Karpas-422 (cell line): ENCODE results near the gene SUPT6H. TPM values are rescaled to one million over a fixed set of nuclear protein-coding genes. Genes with fewer than 3 reads are reported as not detected.
"Not testable (repeated sequence)": the region's sequence is repeated elsewhere in the genome, so short reads cannot be mapped to it uniquely, and the experiment has no call there.

ENCODE experiments used
- DNase-seq: peaks from one replicate; pipeline ENCODE4 v3.0.0-alpha.2; 2015
- H2AFZ ChIP-seq: fragments of 200-600 bp; sonication (generic); 2 replicates; pipeline ENCODE4 v1.6.1; 2014; ENCODE audit warnings: antibody characterized with exemption, low read length, mixed read lengths
- H3K27ac ChIP-seq: fragments of 200-600 bp; sonication (generic); 2 replicates; pipeline ENCODE4 v1.5.1; 2014; ENCODE audit warnings: mild to moderate bottlenecking, low read length, moderate library complexity
- H3K27me3 ChIP-seq: fragments of 200-600 bp; sonication (generic); 2 replicates; pipeline ENCODE4 v1.6.1; 2014; ENCODE audit warnings: low read length, mixed read lengths
- H3K36me3 ChIP-seq: fragments of 200-600 bp; sonication (generic); 2 replicates; pipeline ENCODE4 v1.6.1; 2014; ENCODE audit warnings: low read length, mixed read lengths; ENCODE audit not compliant: insufficient read depth
- H3K4me1 ChIP-seq: fragments of 200-600 bp; sonication (generic); 2 replicates; pipeline ENCODE4 v1.6.1; 2014; ENCODE audit warnings: mild to moderate bottlenecking, low read length, mixed read lengths
- H3K4me2 ChIP-seq: fragments of 200-600 bp; sonication (generic); 2 replicates; pipeline ENCODE4 v1.6.1; 2014; ENCODE audit warnings: low read length, low read depth, mild to moderate bottlenecking; ENCODE audit not compliant: poor library complexity, severe bottlenecking
- H3K4me3 ChIP-seq: fragments of 200-600 bp; sonication (generic); 2 replicates; pipeline ENCODE4 v1.5.1; 2014; ENCODE audit warnings: mild to moderate bottlenecking, antibody characterized with exemption, low read length, mixed read lengths
- H3K79me2 ChIP-seq: fragments of 200-600 bp; sonication (generic); 2 replicates; pipeline ENCODE4 v1.6.1; 2014; ENCODE audit warnings: mild to moderate bottlenecking, low read length, mixed read lengths
- H3K9ac ChIP-seq: fragments of 200-600 bp; sonication (generic); 2 replicates; pipeline ENCODE4 v1.6.0; 2014; ENCODE audit warnings: low read length
- H3K9me2 ChIP-seq: fragments of 200-600 bp; sonication (generic), shearing (Covaris generic); replicated peaks from 2 replicates; pipeline ENCODE4 v1.6.0; 2014; ENCODE audit warnings: mild to moderate bottlenecking, low read length, moderate library complexity; ENCODE audit not compliant: insufficient read depth
- H3K9me3 ChIP-seq: fragments of 300-700, 200-600 bp; sonication (generic); 2 replicates; pipeline ENCODE4 v1.6.1; 2014; ENCODE audit warnings: low read length, mixed read lengths
- H4K20me1 ChIP-seq: fragments of 200-600 bp; sonication (generic); 2 replicates; pipeline ENCODE4 v1.6.1; 2014; ENCODE audit warnings: mild to moderate bottlenecking, antibody characterized with exemption, low read length, low read depth; ENCODE audit not compliant: insufficient read depth
- total RNA-seq: library from RNA; depleted of rRNA; stranded (reverse); fragments of >200 nt; shearing (Covaris generic); gene quantifications from 2 replicates; pipeline ENCODE4 v1.2.3, GENCODE V29; 2014; ENCODE audit warnings: low replicate concordance

SUPT6H gene
- total RNA-seq, 1 experiment from 2014 or later = 91.5 TPM

DNA sequence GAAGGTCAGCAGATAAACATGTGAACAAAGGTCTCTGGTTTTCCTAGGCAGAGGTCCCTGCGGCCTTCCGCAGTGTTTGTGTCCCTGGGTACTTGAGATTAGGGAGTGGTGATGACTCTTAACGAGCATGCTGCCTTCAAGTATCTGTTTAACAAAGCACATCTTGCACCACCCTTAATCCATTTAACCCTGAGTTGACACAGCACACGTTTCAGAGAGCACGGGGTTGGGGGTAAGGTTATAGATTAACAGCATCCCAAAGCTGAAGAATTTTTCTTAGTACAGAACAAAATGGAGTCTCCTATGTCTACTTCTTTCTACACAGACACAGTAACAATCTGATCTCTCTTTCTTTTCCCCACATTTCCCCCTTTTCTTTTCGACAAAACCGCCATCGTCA lies 3.7 kb upstream of the SUPT6H start:
- H4K20me1 ChIP-seq, H3K27ac ChIP-seq, H2AFZ ChIP-seq, H3K4me2 ChIP-seq, H3K4me3 ChIP-seq, DNase-seq, H3K9me3 ChIP-seq, H3K9ac ChIP-seq, H3K27me3 ChIP-seq, H3K9me2 ChIP-seq: not testable (repeated sequence)
- H3K36me3 ChIP-seq = peaks cover 12% of the 10 kb centered on the region
- peaks cover 45% of the 10 kb centered on the region for H3K79me2 ChIP-seq
- peaks cover 12% of the 10 kb centered on the region for H3K4me1 ChIP-seq

DNA sequence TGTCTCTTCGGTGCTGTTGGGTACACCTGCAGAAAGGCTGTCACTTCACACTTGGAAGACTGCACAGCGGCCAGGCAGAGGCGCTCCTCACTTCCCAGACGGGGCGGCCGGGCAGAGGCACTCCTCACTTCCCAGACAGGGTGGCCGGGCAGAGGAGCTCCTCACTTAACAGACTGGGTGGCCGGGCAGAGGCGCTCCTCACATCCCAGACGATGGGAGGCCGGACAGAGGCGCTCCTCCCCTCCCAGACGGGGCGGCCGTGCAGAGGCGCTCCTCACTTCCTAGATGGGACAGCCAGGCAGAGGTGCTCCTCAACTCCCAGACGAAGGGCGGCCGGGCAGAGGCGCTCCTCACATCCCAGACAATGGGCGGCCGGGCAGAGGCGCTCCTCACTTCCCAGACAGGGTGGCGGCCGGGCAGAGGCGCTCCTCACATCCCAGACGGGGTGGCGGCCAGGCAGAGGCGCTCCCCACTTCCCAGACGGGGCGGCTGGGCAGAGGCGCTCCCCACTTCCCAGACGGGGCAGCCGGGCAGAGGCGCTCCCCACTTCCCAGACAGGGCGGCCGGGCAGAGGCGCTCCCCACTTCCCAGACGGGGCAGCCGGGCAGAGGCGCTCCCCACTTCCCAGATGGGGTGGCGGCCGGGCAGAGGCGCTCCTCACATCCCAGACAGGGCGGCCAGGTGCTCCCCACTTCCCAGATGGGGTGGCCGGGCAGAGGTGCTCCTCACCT lies 3.1 kb upstream of the SUPT6H start:
- DNase-seq, H3K27me3 ChIP-seq, H3K9me2 ChIP-seq, H3K4me3 ChIP-seq, H3K9me3 ChIP-seq, H2AFZ ChIP-seq, H3K4me2 ChIP-seq, H3K27ac ChIP-seq, H3K9ac ChIP-seq, H4K20me1 ChIP-seq: not testable (repeated sequence)
- Histone ChIP-seq H3K79me2 (peaks cover 51% of the 10 kb centered on the region), H3K4me1 (peaks cover 18% of the 10 kb centered on the region), H3K36me3 (peaks cover 13% of the 10 kb centered on the region)

- not testable (repeated sequence) for H3K27ac ChIP-seq, H3K9me2 ChIP-seq, H3K4me3 ChIP-seq, H3K27me3 ChIP-seq, H3K9ac ChIP-seq, H2AFZ ChIP-seq, DNase-seq, H3K9me3 ChIP-seq, H3K4me2 ChIP-seq, H4K20me1 ChIP-seq
- H3K4me1 ChIP-seq = peaks cover 24% of the 10 kb centered on the region
- peaks cover 17% of the 10 kb centered on the region for H3K36me3 ChIP-seq
- peaks cover 56% of the 10 kb centered on the region for H3K79me2 ChIP-seq
These were observed 2.5 kb upstream of the SUPT6H start for GRCh38 chr17:28659497-28659881.

GRCh38 chr17:28662527-28662829 lies 473 bp downstream of the SUPT6H start:
- Histone ChIP-seq H3K4me1 (peaks cover 42% of the 10 kb centered on the region), H3K36me3 (peaks cover 27% of the 10 kb centered on the region), H3K79me2 (peaks cover 78% of the 10 kb centered on the region), H3K4me3 (peak overlapping the region; percentile 87), H4K20me1 (peaks cover 18% of the 10 kb centered on the region), H3K9me2 (no peaks in the 10 kb centered on the region), H3K27ac (peak overlapping the region; percentile 97), H2AFZ (no peak overlapping the region), H3K4me2 (peak overlapping the region; percentile 85), H3K27me3 (no peaks in the 10 kb centered on the region), H3K9me3 (peaks cover 7% of the 10 kb centered on the region), H3K9ac (peak overlapping the region; percentile 94)
- peak; percentile 47 for DNase-seq

DNA sequence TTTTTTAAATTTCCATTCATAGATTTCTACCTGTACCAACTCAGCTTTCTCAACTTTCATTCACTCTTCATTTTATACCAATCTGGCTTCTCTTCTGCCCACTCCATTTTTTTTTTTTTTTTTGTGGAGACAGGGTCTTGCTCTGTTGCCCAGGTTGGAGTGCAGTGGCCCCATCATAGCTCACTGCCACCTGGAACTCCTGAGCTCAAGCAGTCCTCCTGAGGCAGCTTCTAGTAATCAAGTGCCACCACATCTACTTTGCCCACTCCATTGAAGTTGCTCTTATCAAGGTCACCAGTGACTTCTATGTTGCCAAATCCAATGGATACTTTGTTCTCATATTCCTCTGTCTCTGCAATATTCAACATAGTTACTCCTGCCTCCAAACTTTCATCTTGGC lies 1.7 kb downstream of the SUPT6H start:
- H2AFZ ChIP-seq = no peak overlapping the region
- peaks cover 29% of the 10 kb centered on the region for H3K36me3 ChIP-seq
- H3K4me1 ChIP-seq = peaks cover 42% of the 10 kb centered on the region
- H3K9me2 ChIP-seq = no peaks in the 10 kb centered on the region
- peaks cover 86% of the 10 kb centered on the region for H3K79me2 ChIP-seq
- H3K4me2 ChIP-seq = peak overlapping the region; percentile 85
- DNase-seq = no peak
- H4K20me1 ChIP-seq = peaks cover 27% of the 10 kb centered on the region
- peak overlapping the region; percentile 87 for H3K4me3 ChIP-seq
- peaks cover 7% of the 10 kb centered on the region for H3K9me3 ChIP-seq
- H3K27me3 ChIP-seq = no peaks in the 10 kb centered on the region
- peak overlapping the region; percentile 94; the same call in 1 of the 2 replicates for H3K9ac ChIP-seq
- H3K27ac ChIP-seq = peak overlapping the region; percentile 97

- Histone ChIP-seq H3K4me2 (peak overlapping the region; percentile 5), H3K9me3 (no peaks in the 10 kb centered on the region), H3K9ac (no peak overlapping the region), H3K36me3 (peaks cover 28% of the 10 kb centered on the region), H3K9me2 (no peaks in the 10 kb centered on the region), H3K27me3 (no peaks in the 10 kb centered on the region), H3K4me3 (no peak overlapping the region), H4K20me1 (peaks cover 31% of the 10 kb centered on the region), H3K27ac (peak overlapping the region; percentile 97), H3K79me2 (peaks cover 88% of the 10 kb centered on the region), H2AFZ (no peak overlapping the region), H3K4me1 (peaks cover 37% of the 10 kb centered on the region)
- peak; percentile 55 for DNase-seq
These were observed 4.0 kb downstream of the SUPT6H start for GRCh38 chr17:28665994-28666393.

- Histone ChIP-seq H3K4me1 (peaks cover 34% of the 10 kb centered on the region), H3K9me3 (no peaks in the 10 kb centered on the region), H3K27me3 (no peaks in the 10 kb centered on the region), H3K9ac (no peak overlapping the region), H2AFZ (no peak overlapping the region), H3K79me2 (peaks cover 72% of the 10 kb centered on the region), H3K36me3 (peaks cover 41% of the 10 kb centered on the region), H3K4me2 (no peak overlapping the region), H3K4me3 (no peak overlapping the region), H3K9me2 (no peaks in the 10 kb centered on the region), H3K27ac (no peak overlapping the region), H4K20me1 (peaks cover 31% of the 10 kb centered on the region)
- no peak for DNase-seq
These were observed 5.9 kb downstream of the SUPT6H start for GRCh38 chr17:28667870-28668269.

DNA sequence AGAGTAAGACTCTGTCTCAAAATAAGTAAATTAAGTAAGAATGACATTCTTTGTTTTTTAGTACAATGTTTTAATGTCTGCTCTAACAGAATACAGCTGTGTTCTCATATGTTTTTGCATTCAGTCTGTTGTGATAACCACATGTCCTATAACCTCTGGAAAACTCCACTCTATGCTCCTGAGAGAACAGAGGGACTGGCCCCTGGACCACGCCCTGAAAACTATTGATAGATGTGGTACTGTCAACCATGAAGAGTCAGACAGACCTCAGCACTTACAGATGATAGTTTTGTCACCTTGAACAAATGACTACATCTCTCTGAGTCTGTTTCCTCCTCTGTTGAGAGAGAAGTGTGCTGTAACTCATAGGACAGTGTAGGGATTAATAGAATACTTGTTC lies 7.9 kb downstream of the SUPT6H start:
- no peaks in the 10 kb centered on the region for H3K9me2 ChIP-seq
- DNase-seq = no peak
- H3K4me3 ChIP-seq = no peak overlapping the region
- H3K9ac ChIP-seq = no peak overlapping the region
- H3K4me1 ChIP-seq = peaks cover 14% of the 10 kb centered on the region
- peaks cover 52% of the 10 kb centered on the region for H3K36me3 ChIP-seq
- no peaks in the 10 kb centered on the region for H3K9me3 ChIP-seq
- H3K79me2 ChIP-seq = peaks cover 56% of the 10 kb centered on the region
- H3K27me3 ChIP-seq = no peaks in the 10 kb centered on the region
- no peak overlapping the region for H3K27ac ChIP-seq
- peaks cover 24% of the 10 kb centered on the region for H4K20me1 ChIP-seq
- no peak overlapping the region for H3K4me2 ChIP-seq
- no peak overlapping the region for H2AFZ ChIP-seq
